Hepatocyte (in vitro differentiated cells): Measurements from ENCODE around the gene PTPRT.

ENCODE experiments used
- CTCF ChIP-seq: fragments of 200-600 bp; sonication (generic); IDR thresholded peaks from 2 replicates; pipeline ENCODE4 v1.5.1; 2016; ENCODE audit warnings: antibody characterized with exemption, mild to moderate bottlenecking; ENCODE audit not compliant: poor library complexity
- EZH2 ChIP-seq: fragments of 200-600 bp; sonication (generic); IDR thresholded peaks from 2 replicates; pipeline ENCODE4 v1.6.1; 2016; ENCODE audit warnings: antibody characterized with exemption, mild to moderate bottlenecking, borderline replicate concordance
- EZH2phosphoT487 ChIP-seq: fragments of 200-600 bp; sonication (generic); IDR thresholded peaks from one replicate; pipeline ENCODE4 v1.6.1; 2018; ENCODE audit warnings: antibody characterized with exemption, mild to moderate bottlenecking, low read depth, moderate library complexity; ENCODE audit not compliant: unreplicated experiment, severe bottlenecking

- TF ChIP-seq CTCF (no peak), EZH2 (no peak), EZH2phosphoT487 (no peak)
Measured at GRCh38 chr20:42361402-42361970, 828.2 kb downstream of the PTPRT start.
